CD4-positive, alpha-beta memory T cell (primary cell): ENCODE results near the gene MAGED4B. TPM values are rescaled to one million over a fixed set of nuclear protein-coding genes. Genes with fewer than 3 reads are reported as not detected.
"Not testable (repeated sequence)": the region's sequence is repeated elsewhere in the genome, so short reads cannot be mapped to it uniquely, and the experiment has no call there.

Experiments used
- CTCF ChIA-PET: fragments of 350-600 bp; sonication (Branson Sonifier 250); formaldehyde crosslinking; loops from one replicate; lab custom pipeline; 2021; ENCODE audit warnings: inconsistent platforms; ENCODE audit not compliant: partially characterized antibody; lab: Charles Lee
- POLR2A ChIA-PET: fragments of 350-600 bp; sonication (Branson Sonifier 250); formaldehyde crosslinking; loops from one replicate; lab custom pipeline; 2021; ENCODE audit not compliant: partially characterized antibody; lab: Charles Lee
- DNase-seq, 5 donors: peaks; one replicate each; pipeline versions ENCODE4 v3.0.0 to v3.0.0-alpha.2; 2020 to 2022; ENCODE audit warnings: mixed read lengths in 1 of 5
- H3K27ac ChIP-seq: one replicate; pipeline ENCODE4 v1.7.0; 2013; ENCODE audit warnings: low read depth, low read length
- H3K27me3 ChIP-seq: 2 replicates; pipeline ENCODE4 v1.7.0; 2013; ENCODE audit warnings: mild to moderate bottlenecking, low read length, moderate library complexity; ENCODE audit not compliant: insufficient read depth
- H3K36me3 ChIP-seq: 2 replicates; pipeline ENCODE4 v1.7.0; 2013; ENCODE audit warnings: mild to moderate bottlenecking, low read length, moderate library complexity; ENCODE audit not compliant: insufficient read depth
- H3K4me1 ChIP-seq: 2 replicates; pipeline ENCODE4 v1.7.0; 2013; ENCODE audit warnings: mild to moderate bottlenecking, low read length, moderate library complexity; ENCODE audit not compliant: insufficient read depth
- H3K4me3 ChIP-seq, 2 donors: one replicate each; pipeline ENCODE4 v1.7.0; 2013; ENCODE audit warnings: low read length in 2 of 2, mild to moderate bottlenecking in 1 of 2
- H3K9me3 ChIP-seq, 2 donors: one replicate each; pipeline ENCODE4 v1.7.0; 2013; ENCODE audit warnings: low read length in 2 of 2, control low read depth in 1 of 2; ENCODE audit not compliant: control insufficient read depth in 1 of 2
- H3K27ac Mint-ChIP-seq, 7 donors: one replicate each; pipeline ENCODE4 v1.8.0; 2020 to 2021; ENCODE audit warnings: mixed read lengths in 7 of 7, mild to moderate bottlenecking in 6 of 7, inconsistent platforms in 3 of 7, moderate library complexity in 3 of 7
- H3K27me3 Mint-ChIP-seq, 2 donors: one replicate each; pipeline ENCODE4 v1.8.0; 2020 to 2021; ENCODE audit warnings: mixed read lengths in 2 of 2
- H3K36me3 Mint-ChIP-seq, 2 donors: one replicate each; pipeline ENCODE4 v1.8.0; 2020 to 2021; ENCODE audit warnings: mixed read lengths in 2 of 2, inconsistent platforms in 1 of 2, mild to moderate bottlenecking in 1 of 2
- H3K4me1 Mint-ChIP-seq, 4 donors: one replicate each; pipeline ENCODE4 v1.8.0; 2020 to 2021; ENCODE audit warnings: mixed read lengths in 4 of 4, mild to moderate bottlenecking in 1 of 4
- H3K4me3 Mint-ChIP-seq, 8 donors: one replicate each; pipeline ENCODE4 v1.8.0; 2020 to 2021; ENCODE audit warnings: mixed read lengths in 8 of 8, mild to moderate bottlenecking in 7 of 8, moderate library complexity in 6 of 8, inconsistent platforms in 3 of 8
- H3K9me3 Mint-ChIP-seq, 8 donors: one replicate each; pipeline ENCODE4 v1.8.0; 2020 to 2021; ENCODE audit warnings: mixed read lengths in 8 of 8, mild to moderate bottlenecking in 5 of 8, inconsistent platforms in 3 of 8, moderate library complexity in 1 of 8
- intact Hi-C: fragments of 100-400 bp; cut with micrococcal nuclease; formaldehyde crosslinking; loops from one replicate; pipeline ENCODE4 v1.15.1; 2023
- polyA plus RNA-seq, 2 donors: library from polyadenylated mRNA; unstranded; fragments of 300-500 nt; fragmentation: Illumina TruSeq; gene quantifications; one replicate each; pipeline ENCODE4 v1.2.3, GENCODE V29; 2021
- total RNA-seq, 2 experiments: library from RNA; stranded (reverse); gene quantifications; one replicate each; pipeline ENCODE4 v1.2.3, GENCODE V29; 2021

The MAGED4B gene
- 10 to 100 TPM; 11.6 to 15.5 TPM for total RNA-seq
- 1 to 10 TPM; 2.8 to 3.4 TPM for polyA plus RNA-seq

- H3K36me3 ChIP-seq, H3K4me1 ChIP-seq, H3K27ac ChIP-seq, H3K27ac Mint-ChIP-seq, DNase-seq, H3K27me3 ChIP-seq, H3K4me3 Mint-ChIP-seq, H3K27me3 Mint-ChIP-seq, H3K4me3 ChIP-seq, H3K9me3 Mint-ChIP-seq, intact Hi-C loops, CTCF ChIA-PET, H3K4me1 Mint-ChIP-seq, H3K36me3 Mint-ChIP-seq, POLR2A ChIA-PET, H3K9me3 ChIP-seq: not testable (repeated sequence)
These were observed at the start of gene MAGED4B for GRCh38 chrX:52068666-52069640. Gene MAGED4B, minus strand, starts transcription at chrX:52069183. Its CDS starts 1,011 bp downstream, at chrX:52068172.

DNA sequence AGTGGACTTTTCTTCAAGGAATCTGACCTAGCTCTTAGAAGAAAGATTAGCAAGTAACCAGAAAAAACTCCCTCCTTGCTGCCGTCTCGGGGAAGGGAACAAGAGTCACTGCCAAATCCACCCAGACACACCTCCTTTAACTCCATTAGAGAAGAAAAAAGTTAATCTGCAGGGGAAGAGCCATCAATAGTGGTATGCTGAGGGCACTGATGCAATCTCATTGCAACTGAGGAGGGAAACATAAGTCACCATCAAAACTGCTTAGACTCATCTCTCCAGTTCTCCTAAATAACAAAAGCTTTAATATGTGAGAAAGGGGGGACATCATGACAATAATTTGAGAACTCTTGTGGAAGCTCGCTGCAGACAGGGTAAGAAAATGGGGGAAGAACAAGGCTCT, 49.3 kb upstream of the MAGED4B start:
- H3K9me3 ChIP-seq, result no peaks in the 10 kb centered on the region
- no peak for DNase-seq
- H3K27me3 ChIP-seq, result no peaks in the 10 kb centered on the region
- Mint-ChIP-seq H3K27ac (no peak overlapping the region), H3K27me3 (peaks cover 0 to 3% of the 10 kb centered on the region in 2 donors), H3K4me1 (no peaks in the 10 kb centered on the region), H3K4me3 (no peak overlapping the region), H3K36me3 (no peaks in the 10 kb centered on the region), H3K9me3 (peaks cover 0 to 4% (median 0%) of the 10 kb centered on the region in 8 donors)
- ChIA-PET CTCF (no interaction called here), POLR2A (no interaction called here)
- H3K27ac ChIP-seq, result no peak overlapping the region
- intact Hi-C loops, result no loop called here
- no peaks in the 10 kb centered on the region for H3K4me1 ChIP-seq
- no peaks in the 10 kb centered on the region for H3K36me3 ChIP-seq
- H3K4me3 ChIP-seq, result no peak overlapping the region

GRCh38 chrX:52082578-52082977, 13.6 kb upstream of the MAGED4B start:
- no peak overlapping the region for H3K4me3 ChIP-seq
- peaks cover 0 to 2% (median 0%) of the 10 kb centered on the region in 8 donors for H3K9me3 Mint-ChIP-seq
- H3K4me3 Mint-ChIP-seq, result no peak overlapping the region
- H3K27me3 Mint-ChIP-seq, result peaks cover 2 to 7% of the 10 kb centered on the region in 2 donors
- no peak for DNase-seq
- H3K4me1 ChIP-seq, result no peaks in the 10 kb centered on the region
- H3K4me1 Mint-ChIP-seq, result peaks cover 0 to 11% (median 2%) of the 10 kb centered on the region in 4 donors
- intact Hi-C loops, result no loop called here
- no peaks in the 10 kb centered on the region for H3K36me3 Mint-ChIP-seq
- H3K27ac Mint-ChIP-seq, result no peak overlapping the region
- ChIA-PET POLR2A (no interaction called here), CTCF (interaction anchor here (0.6 kb wide), 1 partner anchor 416 kb away, joined by 4 read pairs; no protein-coding TSS in a partner anchor)
- H3K27me3 ChIP-seq, result no peaks in the 10 kb centered on the region
- no peaks in the 10 kb centered on the region for H3K36me3 ChIP-seq
- H3K27ac ChIP-seq, result no peak overlapping the region
- no peaks in the 10 kb centered on the region for H3K9me3 ChIP-seq

DNA sequence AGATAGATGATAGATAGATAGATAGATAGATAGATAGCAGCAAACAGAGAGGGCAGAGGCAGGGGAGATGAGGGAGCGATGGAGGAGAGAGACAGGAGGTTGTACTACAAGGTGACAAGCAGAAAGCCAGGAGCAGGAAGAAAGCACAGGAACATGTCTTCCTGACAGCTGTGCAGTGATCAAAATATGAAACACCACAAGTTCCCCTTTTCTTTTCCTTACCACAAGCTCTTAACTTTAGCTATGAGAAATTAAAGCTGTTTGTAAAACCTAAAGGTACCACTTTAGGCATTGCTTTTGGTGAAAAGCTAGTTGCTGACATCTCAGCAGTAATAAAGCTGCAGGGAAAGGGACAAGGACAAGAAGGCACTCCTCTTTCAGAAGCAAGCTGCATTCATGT, 9.1 kb upstream of the MAGED4B start:
- CTCF ChIA-PET, result no interaction called here
- H3K27me3 ChIP-seq, result no peaks in the 10 kb centered on the region
- no peaks in the 10 kb centered on the region for H3K36me3 ChIP-seq
- no peak overlapping the region for H3K27ac ChIP-seq
- H3K4me1 Mint-ChIP-seq, result peaks cover 0 to 8% (median 2%) of the 10 kb centered on the region in 4 donors
- H3K4me1 ChIP-seq, result no peaks in the 10 kb centered on the region
- no peak overlapping the region for H3K27ac Mint-ChIP-seq
- no peaks in the 10 kb centered on the region for H3K9me3 Mint-ChIP-seq
- H3K4me3 ChIP-seq, result no peak overlapping the region
- no peaks in the 10 kb centered on the region for H3K9me3 ChIP-seq
- POLR2A ChIA-PET, result no interaction called here
- H3K4me3 Mint-ChIP-seq, result no peak overlapping the region
- no peaks in the 10 kb centered on the region for H3K36me3 Mint-ChIP-seq
- no peak for DNase-seq
- peaks cover 2 to 4% of the 10 kb centered on the region in 2 donors for H3K27me3 Mint-ChIP-seq
- intact Hi-C loops, result no loop called here

DNA sequence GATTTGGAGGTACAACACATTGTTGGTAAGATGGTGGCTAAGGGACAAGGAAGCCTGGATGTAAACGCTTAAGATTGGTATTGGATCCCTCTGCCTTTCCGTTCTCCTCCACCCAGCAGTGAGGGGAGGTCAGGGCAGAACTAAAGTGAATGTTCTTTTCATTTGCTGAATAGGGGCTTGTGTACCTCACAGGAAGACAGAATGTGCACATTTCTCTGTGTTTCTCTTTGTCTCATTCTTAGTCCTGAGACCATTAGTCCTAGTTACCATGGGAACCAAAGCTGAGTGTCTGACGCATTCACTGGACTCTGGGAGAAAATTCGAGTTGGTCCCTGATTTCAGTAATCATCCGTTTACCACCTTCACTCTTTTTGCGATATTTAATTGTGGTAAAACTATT, 26.7 kb downstream of the MAGED4B start:
- POLR2A ChIA-PET, H3K27ac ChIP-seq, H3K27me3 Mint-ChIP-seq, H3K36me3 Mint-ChIP-seq, H3K36me3 ChIP-seq, DNase-seq, H3K4me1 ChIP-seq, H3K9me3 ChIP-seq, H3K4me3 ChIP-seq, H3K27ac Mint-ChIP-seq, intact Hi-C loops, H3K4me1 Mint-ChIP-seq, H3K27me3 ChIP-seq, H3K4me3 Mint-ChIP-seq, CTCF ChIA-PET, H3K9me3 Mint-ChIP-seq: not testable (repeated sequence)

DNA sequence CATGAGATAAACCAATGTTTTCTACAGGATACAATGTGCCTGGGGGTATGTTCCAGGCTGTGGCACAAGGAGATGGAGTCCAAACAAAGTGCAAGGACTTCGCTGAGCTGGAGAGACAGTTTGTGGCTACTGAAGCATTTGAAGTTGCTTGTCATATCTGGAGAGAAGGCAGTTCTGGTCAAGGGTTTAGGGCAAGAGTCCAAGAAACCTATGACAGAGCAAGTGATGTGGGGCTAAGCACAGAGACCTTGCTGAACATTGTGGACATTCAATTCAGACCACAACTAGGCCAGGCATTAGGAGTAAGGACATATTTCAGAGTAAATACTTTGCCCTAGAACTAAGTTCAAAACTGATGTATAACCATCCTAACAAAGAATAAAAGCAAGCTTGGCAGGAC, 34.8 kb downstream of the MAGED4B start:
- no peak overlapping the region for H3K4me3 Mint-ChIP-seq
- H3K9me3 Mint-ChIP-seq, result no peaks in the 10 kb centered on the region
- Histone ChIP-seq H3K9me3 (no peaks in the 10 kb centered on the region), H3K4me3 (no peak overlapping the region), H3K36me3 (no peaks in the 10 kb centered on the region), H3K27ac (no peak overlapping the region), H3K27me3 (no peaks in the 10 kb centered on the region), H3K4me1 (no peaks in the 10 kb centered on the region)
- no peaks in the 10 kb centered on the region for H3K4me1 Mint-ChIP-seq
- peaks cover 4 to 10% of the 10 kb centered on the region in 2 donors for H3K27me3 Mint-ChIP-seq
- no peak overlapping the region for H3K27ac Mint-ChIP-seq
- no peaks in the 10 kb centered on the region for H3K36me3 Mint-ChIP-seq
- ChIA-PET CTCF (no interaction called here), POLR2A (no interaction called here)
- no peak for DNase-seq
- intact Hi-C loops, result no loop called here

- no peak overlapping the region for H3K4me3 ChIP-seq
- intact Hi-C loops, result no loop called here
- H3K4me1 Mint-ChIP-seq, result no peaks in the 10 kb centered on the region
- no peaks in the 10 kb centered on the region for H3K36me3 ChIP-seq
- no peak for DNase-seq
- H3K27me3 ChIP-seq, result no peaks in the 10 kb centered on the region
- no peaks in the 10 kb centered on the region for H3K36me3 Mint-ChIP-seq
- H3K9me3 Mint-ChIP-seq, result peaks cover 0 to 2% (median 0%) of the 10 kb centered on the region in 8 donors
- no peak overlapping the region for H3K27ac Mint-ChIP-seq
- CTCF ChIA-PET, result no interaction called here
- POLR2A ChIA-PET, result no interaction called here
- H3K27ac ChIP-seq, result no peak overlapping the region
- H3K27me3 Mint-ChIP-seq, result peaks cover 5 to 10% of the 10 kb centered on the region in 2 donors
- H3K4me1 ChIP-seq, result no peaks in the 10 kb centered on the region
- no peaks in the 10 kb centered on the region for H3K9me3 ChIP-seq
- H3K4me3 Mint-ChIP-seq, result no peak overlapping the region
These were observed 37.6 kb downstream of the MAGED4B start for GRCh38 chrX:52031371-52031770.
